ENCODE measurements around the gene RPS6KA1.
"Not testable (repeated sequence)": the region's sequence is repeated elsewhere in the genome, so short reads cannot be mapped to it uniquely, and the experiment has no call there.

The RPS6KA1 gene

GRCh38 chr1:26603856-26604255, 74.3 kb downstream of the RPS6KA1 start:
- DNase-seq: no peak

- DNase-seq: no peak
Observed at GRCh38 chr1:26607186-26607585, 77.6 kb downstream of the RPS6KA1 start.

DNA sequence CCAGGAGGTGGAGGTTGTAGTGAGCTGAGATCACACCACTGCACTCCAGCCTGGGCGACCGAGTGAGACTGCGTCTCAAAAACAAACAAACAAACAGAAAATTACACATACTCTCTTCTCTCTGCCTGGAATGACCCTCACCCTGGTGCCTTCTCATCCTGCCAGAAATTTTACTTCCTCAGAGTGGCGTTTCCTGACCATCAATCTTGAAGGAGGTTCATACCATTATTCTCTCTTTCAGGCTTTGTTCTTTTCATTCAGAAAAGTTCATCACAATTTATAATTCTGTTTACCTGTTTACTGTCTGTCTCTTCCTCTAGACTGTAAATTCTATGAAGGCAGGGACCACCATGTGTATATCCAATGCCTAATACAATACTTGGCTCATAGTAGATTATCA, 79.3 kb downstream of the RPS6KA1 start:
- no peak for DNase-seq

GRCh38 chr1:26610781-26611180, 81.2 kb downstream of the RPS6KA1 start:
- DNase-seq: no peak

DNA sequence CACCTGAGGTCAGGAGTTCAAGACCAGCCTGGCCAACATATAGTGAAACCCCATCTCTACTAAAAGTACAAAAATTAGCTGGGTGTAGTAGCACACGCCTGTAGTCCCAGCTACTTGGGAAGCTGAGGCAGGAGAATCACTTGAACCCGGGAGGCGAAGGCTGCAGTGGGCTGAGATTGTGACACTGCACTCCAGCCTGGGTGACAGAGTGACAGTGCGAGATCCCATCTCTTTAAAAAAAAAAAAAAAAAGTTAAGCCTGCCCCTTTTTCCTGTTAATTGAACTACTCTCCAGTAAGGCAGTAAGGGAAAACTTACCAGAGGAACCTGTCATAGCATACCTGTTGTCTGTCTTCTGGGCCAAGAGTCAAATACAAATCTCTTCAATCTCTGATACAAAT, 83.1 kb downstream of the RPS6KA1 start:
- not testable (repeated sequence) for DNase-seq

GRCh38 chr1:26614655-26615411, 85.3 kb downstream of the RPS6KA1 start:
- no peak for DNase-seq

- DNase-seq: no peak
Observed at GRCh38 chr1:26616881-26617280, 87.3 kb downstream of the RPS6KA1 start.

DNA sequence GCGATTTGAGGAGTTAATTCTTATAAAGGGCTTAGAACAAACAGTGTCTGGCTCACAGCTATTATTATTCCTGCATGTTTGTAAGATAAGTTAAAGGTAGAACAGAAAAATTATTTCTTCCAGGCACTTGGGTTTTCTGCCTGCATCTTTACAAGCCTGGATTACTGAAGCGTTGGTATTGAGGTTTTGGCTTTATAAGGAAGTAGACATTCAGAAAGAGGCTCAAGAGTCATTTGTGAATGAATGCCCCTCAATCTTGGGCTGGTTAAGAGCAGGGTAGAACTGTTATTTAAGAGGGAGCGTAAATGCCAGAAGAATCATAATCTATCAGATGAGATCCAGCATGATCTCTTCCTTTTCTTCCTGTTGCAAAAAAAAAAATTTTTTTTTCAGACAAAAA, 89.0 kb downstream of the RPS6KA1 start:
- no peak for DNase-seq
